IMR-90 (cell line): Measurements from ENCODE around the gene MND1. TPM values are rescaled to one million over a fixed set of nuclear protein-coding genes. Genes with fewer than 3 reads are reported as not detected.

Source experiments
- ATAC-seq: fragments of 200-7000 bp; cut with Tn5 transposase; 2 replicates; pipeline ENCODE4 v1.9.1; 2020; ENCODE audit warnings: low read depth, mild to moderate bottlenecking, moderate library complexity
- BruUV-seq: library from RNA; stranded (reverse); fragments of 400-500 nt; replicated peaks from 2 replicates; lab custom pipeline; 2021; lab: Mats Ljungman, UMichigan
- CTCF ChIA-PET: fragments of 300-600 bp; formaldehyde crosslinking; extraction: SDS; loops from one replicate; lab custom pipeline; 2021; ENCODE audit warnings: antibody characterized with exemption; lab: Yijun Ruan, JAX
- POLR2A ChIA-PET: fragments of 300-600 bp; sonication (Branson Sonifier 250); formaldehyde crosslinking; loops from one replicate; lab custom pipeline; 2022; ENCODE audit warnings: antibody characterized with exemption; ENCODE audit not compliant: unreplicated experiment; lab: Charles Lee
- DNase-seq: peaks from one replicate; pipeline ENCODE4 v3.0.0; 2013
- H2AFZ ChIP-seq: replicated peaks from 2 replicates; pipeline ENCODE3; 2013; ENCODE audit warnings: low read length, mild to moderate bottlenecking; ENCODE audit not compliant: poor library complexity
- H2AK5ac ChIP-seq: 2 replicates; pipeline ENCODE4 v1.6.1; 2013; ENCODE audit warnings: low read depth, low read length, inconsistent platforms
- H2AK9ac ChIP-seq: replicated peaks from 2 replicates; pipeline ENCODE3; 2013; ENCODE audit warnings: mild to moderate bottlenecking, low read depth, low read length, moderate library complexity; ENCODE audit not compliant: poor library complexity
- H2BK120ac ChIP-seq: 2 replicates; pipeline ENCODE4 v1.6.1; 2013; ENCODE audit warnings: low read depth, low read length, inconsistent platforms
- H2BK15ac ChIP-seq: 3 replicates; pipeline ENCODE4 v1.6.1; 2013; ENCODE audit warnings: low read depth, low read length, inconsistent platforms
- H2BK20ac ChIP-seq: 2 replicates; pipeline ENCODE4 v1.6.1; 2013; ENCODE audit warnings: low read depth, mild to moderate bottlenecking, inconsistent platforms, low read length, moderate library complexity
- H2BK5ac ChIP-seq: 2 replicates; pipeline ENCODE4 v1.6.1; 2013; ENCODE audit warnings: mild to moderate bottlenecking, low read depth, low read length, inconsistent platforms; ENCODE audit not compliant: poor library complexity, severe bottlenecking
- H3K14ac ChIP-seq: replicated peaks from 2 replicates; pipeline ENCODE4 v1.6.1; 2013; ENCODE audit warnings: low read depth, low read length, inconsistent platforms
- H3K18ac ChIP-seq: 2 replicates; pipeline ENCODE4 v1.6.1; 2013; ENCODE audit warnings: low read depth, low read length, control low read depth
- H3K23ac ChIP-seq: 2 replicates; pipeline ENCODE4 v1.6.1; 2013; ENCODE audit warnings: low read depth, low read length, inconsistent platforms
- H3K27ac ChIP-seq: 2 replicates; pipeline ENCODE4 v1.5.1; 2013; ENCODE audit warnings: mild to moderate bottlenecking, control low read depth, low read length; ENCODE audit not compliant: insufficient read depth
- H3K27me3 ChIP-seq: 2 replicates; pipeline ENCODE4 v1.6.1; 2013; ENCODE audit warnings: low read length; ENCODE audit not compliant: control insufficient read depth, insufficient read depth
- H3K36me3 ChIP-seq: 2 replicates; pipeline ENCODE4 v1.6.1; 2013; ENCODE audit warnings: low read length, mixed read lengths; ENCODE audit not compliant: control insufficient read depth, insufficient read depth
- H3K4ac ChIP-seq: 2 replicates; pipeline ENCODE4 v1.6.1; 2013; ENCODE audit warnings: low read depth, low read length, inconsistent platforms
- H3K4me1 ChIP-seq: 2 replicates; pipeline ENCODE4 v1.6.1; 2013; ENCODE audit warnings: low read length, mixed read lengths; ENCODE audit not compliant: control insufficient read depth, insufficient read depth
- H3K4me2 ChIP-seq: 2 replicates; pipeline ENCODE4 v1.6.1; 2013; ENCODE audit warnings: low read depth, mild to moderate bottlenecking, control low read depth, low read length, moderate library complexity
- H3K4me3 ChIP-seq: 2 replicates; pipeline ENCODE4 v1.5.1; 2013; ENCODE audit warnings: low read depth, mild to moderate bottlenecking, control low read depth, low read length, moderate library complexity; ENCODE audit not compliant: insufficient read depth
- H3K56ac ChIP-seq: 2 replicates; pipeline ENCODE4 v1.6.1; 2013; ENCODE audit warnings: low read length, inconsistent platforms; ENCODE audit not compliant: insufficient read depth; ENCODE audit errors: extremely low read depth
- H3K79me1 ChIP-seq, 2 experiments: 2 replicates each; pipeline ENCODE4 v1.6.1; 2013; ENCODE audit warnings: low read length in 2 of 2, inconsistent platforms in 1 of 2, low read depth in 1 of 2
- H3K9ac ChIP-seq: 2 replicates; pipeline ENCODE4 v1.6.1; 2013; ENCODE audit warnings: low read depth, low read length, control low read depth
- H3K9me1 ChIP-seq: 2 replicates; pipeline ENCODE4 v1.6.1; 2013; ENCODE audit warnings: low read length, inconsistent platforms; ENCODE audit not compliant: insufficient read depth
- H3K9me3 ChIP-seq: 2 replicates; pipeline ENCODE4 v1.6.1; 2013; ENCODE audit warnings: low read length; ENCODE audit not compliant: control insufficient read depth, insufficient read depth
- H4K20me1 ChIP-seq: 2 replicates; pipeline ENCODE4 v1.6.1; 2013; ENCODE audit warnings: low read length, inconsistent platforms; ENCODE audit not compliant: insufficient read depth
- H4K5ac ChIP-seq: 2 replicates; pipeline ENCODE4 v1.6.1; 2013; ENCODE audit warnings: mild to moderate bottlenecking, low read depth, low read length, control low read depth
- H4K8ac ChIP-seq, 2 experiments: 2 replicates each; pipeline ENCODE4 v1.6.1; 2013; ENCODE audit warnings: low read depth in 2 of 2, low read length in 2 of 2, control low read depth in 1 of 2, inconsistent platforms in 1 of 2
- H4K91ac ChIP-seq: 2 replicates; pipeline ENCODE4 v1.6.1; 2013; ENCODE audit warnings: low read depth, low read length, inconsistent platforms; ENCODE audit not compliant: insufficient read depth
- BHLHE40 ChIP-seq: fragments of 150-350 bp; IDR thresholded peaks from 2 replicates; pipeline ENCODE4 v1.6.1; 2016; ENCODE audit warnings: mild to moderate bottlenecking, low read depth, low read length
- MAZ ChIP-seq: IDR thresholded peaks from 2 replicates; pipeline ENCODE4 v1.6.1; 2012; ENCODE audit warnings: low read depth, mild to moderate bottlenecking, low read length, improper control_type of control experiment, moderate library complexity, borderline replicate concordance
- MXI1 ChIP-seq: IDR thresholded peaks from 2 replicates; pipeline ENCODE4 v1.6.1; 2012; ENCODE audit warnings: low read depth, mild to moderate bottlenecking, low read length, moderate library complexity, borderline replicate concordance
- NFE2L2 ChIP-seq: fragments of 150-350 bp; IDR thresholded peaks from 2 replicates; pipeline ENCODE4 v1.6.1; 2016; ENCODE audit warnings: low read depth, mild to moderate bottlenecking, low read length
- RAD21 ChIP-seq: IDR thresholded peaks from 2 replicates; pipeline ENCODE4 v1.6.1; 2012; ENCODE audit warnings: low read length, improper control_type of control experiment
- RCOR1 ChIP-seq: IDR thresholded peaks from 2 replicates; pipeline ENCODE4 v1.6.1; 2012; ENCODE audit warnings: mild to moderate bottlenecking, low read length, improper control_type of control experiment; ENCODE audit not compliant: insufficient replicate concordance
- WGBS, 2 experiments: methylation state at CpG; one replicate each; pipeline versions ENCODE4 v1.1.5 to v1.1.7; 2013; ENCODE audit warnings: missing lambda C conversion rate in 2 of 2; ENCODE audit not compliant: insufficient read length in 1 of 2; ENCODE audit errors: extremely low coverage in 2 of 2; 5-methylcytosine and 5-hydroxymethylcytosine counted together
- dilution Hi-C: fragments of 300-500 bp; cut with HindIII; formaldehyde crosslinking; loops from one replicate; pipeline ENCODE4 v1.14.3; 2018; ENCODE audit warnings: low sequenced_read_pairs; ENCODE audit not compliant: unreplicated experiment
- in situ Hi-C: fragments of 300-500 bp; cut with MboI; formaldehyde crosslinking; loops from 3 replicates; pipeline ENCODE4 v1.14.3; 2019; ENCODE audit warnings: low sequenced_read_pairs, inconsistent platforms, mixed read lengths
- intact Hi-C: fragments of 100-400 bp; cut with micrococcal nuclease; formaldehyde crosslinking; loops from 2 replicates; pipeline ENCODE4 v1.10.0; 2022
- polyA plus RNA-seq, 3 experiments: library from polyadenylated mRNA; depleted of rRNA; stranded (reverse); fragments of >200 nt; gene quantifications; 2 replicates each; pipeline ENCODE4 v1.2.3, GENCODE V29; 2012; ENCODE audit warnings: low replicate concordance in 1 of 3
- total RNA-seq: library from RNA; depleted of rRNA; stranded (reverse); fragments of >200 nt; gene quantifications from 2 replicates; pipeline ENCODE4 v1.2.3, GENCODE V29; 2012

The MND1 gene
- total and polyA plus RNA-seq, 2 of the 4 experiments (the other 2 are of a cell fraction), result 0.36 to 3.5 TPM

GRCh38 chr4:153448003-153448731 lies 103.7 kb downstream of the MND1 start:
- BruUV-seq, result no TSS peak
- 0 out of 2 replicates have a peak overlapping the region, but pooled peaks have one; percentile 30 for H4K5ac ChIP-seq
- no peaks in the 10 kb centered on the region for H3K36me3 ChIP-seq
- H3K27ac ChIP-seq, result peak overlapping the region; percentile 7; the same call in 1 of the 2 replicates
- peak overlapping the region; percentile 24; the same call in 1 of the 2 replicates for H3K18ac ChIP-seq
- H2BK120ac ChIP-seq, result peak overlapping the region; percentile 30; the same call in 1 of the 2 replicates
- TF ChIP-seq RAD21 (no peak), MAZ (no peak), NFE2L2 (no peak), BHLHE40 (peak; percentile 25; the same call in 1 of the 2 replicates), MXI1 (peak; percentile 65; the same call in 1 of the 2 replicates), RCOR1 (no peak)
- peak overlapping the region; percentile 9; the same call in 1 of the 2 replicates for H3K4me3 ChIP-seq
- no peaks in the 10 kb centered on the region for H3K9me3 ChIP-seq
- in situ Hi-C loops, result no loop called here
- no peak overlapping the region for H2AK9ac ChIP-seq
- no peak overlapping the region for H2BK20ac ChIP-seq
- ChIA-PET CTCF (interaction anchor here (1.0 to 1.4 kb wide), 3 partner anchors 17 to 126 kb away, joined by 3 to 5 read pairs (median 5); no protein-coding TSS in a partner anchor), POLR2A (interaction anchor here (0.6 kb wide), 1 partner anchor 26 kb away, joined by 3 read pairs; no protein-coding TSS in a partner anchor)
- peaks cover 2% of the 10 kb centered on the region; the same call in 1 of the 2 replicates for H3K9me1 ChIP-seq
- dilution Hi-C loops, result no loop called here
- peak overlapping the region; percentile 95 for H3K4me2 ChIP-seq
- DNase-seq (peak; percentile 81), ATAC-seq (peak; percentile 59)
- H3K14ac ChIP-seq, result no peak overlapping the region
- no peak overlapping the region for H4K91ac ChIP-seq
- H3K4ac ChIP-seq, result peak overlapping the region; percentile 18; the same call in 1 of the 2 replicates
- no peaks in the 10 kb centered on the region for H3K27me3 ChIP-seq
- H3K23ac ChIP-seq, result no peak overlapping the region; the same call in 1 of the 2 replicates
- no peak overlapping the region for H4K8ac ChIP-seq
- H3K4me1 ChIP-seq, result peaks cover 5% of the 10 kb centered on the region
- H3K79me1 ChIP-seq, result no peaks in the 10 kb centered on the region
- H4K20me1 ChIP-seq, result no peaks in the 10 kb centered on the region
- no peak overlapping the region for H3K9ac ChIP-seq
- no peak overlapping the region for H2AK5ac ChIP-seq
- peak overlapping the region; percentile 69 for H2AFZ ChIP-seq
- H2BK15ac ChIP-seq, result no peak overlapping the region
- 50% methylated on average over 2 of the region's 10 CpGs; no CpG with 5 or more reads in 1 of the 2 experiments for WGBS, 2 experiments
- intact Hi-C loops, result loop anchor here (5.0 kb wide), 1 partner anchor 101 kb away; no protein-coding TSS in a partner anchor
- H2BK5ac ChIP-seq, result peak overlapping the region; percentile 68
- H3K56ac ChIP-seq, result no peak overlapping the region
